Measurements from ENCODE around the gene ZBTB20.
"Not testable (repeated sequence)": the region's sequence is repeated elsewhere in the genome, so short reads cannot be mapped to it uniquely, and the experiment has no call there.

Gene ZBTB20

GRCh38 chr3:115147329-115148141 is 447 bp upstream of the ZBTB20 start:
- peak; percentile 100 for DNase-seq (ENCODE audit: low read depth, low spot score)

DNA sequence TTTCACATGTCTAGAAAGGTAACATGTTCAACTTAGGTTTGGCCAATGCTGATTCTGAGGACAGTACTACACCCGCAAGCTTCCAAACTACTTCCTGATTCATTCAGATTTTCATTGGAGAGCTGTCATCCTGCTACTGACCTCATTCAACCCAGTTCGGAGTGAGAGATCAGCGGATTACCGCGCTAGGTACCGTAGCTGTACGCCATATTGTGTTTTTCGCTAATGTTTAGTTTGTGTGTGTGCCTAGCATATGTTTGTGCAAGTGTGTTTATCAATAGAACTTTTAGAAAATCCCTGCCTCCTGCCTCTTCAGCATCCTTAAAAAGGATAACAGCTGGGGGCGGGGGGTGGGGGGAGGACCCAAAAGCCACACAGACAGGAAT is 1.1 kb downstream of the ZBTB20 start:
- DNase-seq (ENCODE audit: low read depth, low spot score), result peak; percentile 76

- peak; percentile 2 for DNase-seq (ENCODE audit: low read depth, low spot score)
Observed at GRCh38 chr3:115141033-115141757, 5.9 kb downstream of the ZBTB20 start.

- DNase-seq (ENCODE audit: low read depth, low spot score), result no peak
Observed at GRCh38 chr3:115139072-115139471, 8.0 kb downstream of the ZBTB20 start.

DNA sequence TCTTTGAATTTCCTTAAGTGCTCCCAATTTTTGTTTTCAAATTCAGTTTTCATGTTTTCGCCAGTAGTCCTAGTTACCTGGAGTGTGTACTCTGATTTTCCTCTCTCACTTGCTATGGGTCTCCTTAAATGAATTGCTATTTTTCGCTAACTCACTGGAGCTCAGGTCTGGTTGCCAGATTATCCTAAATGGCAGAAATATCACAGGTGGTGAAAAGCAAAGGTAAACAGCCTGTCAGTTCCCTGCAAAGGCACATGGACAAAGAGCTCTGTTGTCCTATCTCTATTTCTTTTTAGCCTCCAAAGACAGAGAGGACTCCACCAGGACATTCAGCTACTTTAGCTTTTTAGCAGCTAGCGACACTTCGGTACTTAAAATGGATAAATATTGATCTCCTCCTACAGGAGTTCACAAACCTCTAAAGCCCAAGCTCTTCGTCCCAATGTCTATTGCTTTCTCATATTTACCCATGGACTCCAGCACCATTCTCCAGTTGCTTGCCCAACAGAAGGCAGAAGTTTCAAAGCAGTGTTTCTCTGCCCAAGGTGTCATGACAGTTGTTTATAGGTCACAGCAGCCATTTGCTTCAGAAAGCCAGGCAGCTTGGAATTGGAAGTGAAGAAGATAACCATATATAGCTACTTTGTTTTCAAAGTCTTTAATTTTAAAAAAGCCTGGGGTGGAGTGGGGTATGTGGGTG is 12.3 kb downstream of the ZBTB20 start:
- no peak for DNase-seq (ENCODE audit: low read depth, low spot score)

GRCh38 chr3:115127208-115127607 is 19.9 kb downstream of the ZBTB20 start:
- DNase-seq (ENCODE audit: low read depth, low spot score), result no peak

GRCh38 chr3:115120597-115120996 is 26.5 kb downstream of the ZBTB20 start:
- DNase-seq (ENCODE audit: low read depth, low spot score), result no peak

- DNase-seq (ENCODE audit: low read depth, low spot score), result peak; percentile 16
Observed at GRCh38 chr3:115113367-115113766, 33.7 kb downstream of the ZBTB20 start.

DNA sequence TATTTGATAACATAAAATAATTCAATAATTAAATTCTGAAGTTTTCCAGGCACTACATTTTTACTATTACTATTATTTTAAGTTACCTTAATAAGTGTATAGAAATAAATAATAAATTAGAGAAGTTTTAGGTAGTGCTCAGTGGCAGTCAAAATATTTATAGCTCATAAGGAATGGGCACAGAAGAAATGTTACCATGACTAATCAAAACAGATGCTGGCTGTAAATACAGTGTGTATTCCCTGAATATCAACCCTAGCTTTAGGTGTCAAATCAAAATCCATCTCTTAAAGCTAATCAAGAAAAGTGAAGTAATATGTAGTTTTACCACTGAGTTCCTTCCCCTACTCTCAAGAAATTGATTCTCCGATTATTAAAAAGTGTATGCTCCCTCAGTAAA is 35.5 kb downstream of the ZBTB20 start:
- DNase-seq (ENCODE audit: low read depth, low spot score), result no peak

GRCh38 chr3:115110830-115111229 is 36.3 kb downstream of the ZBTB20 start:
- no peak for DNase-seq (ENCODE audit: low read depth, low spot score)

DNA sequence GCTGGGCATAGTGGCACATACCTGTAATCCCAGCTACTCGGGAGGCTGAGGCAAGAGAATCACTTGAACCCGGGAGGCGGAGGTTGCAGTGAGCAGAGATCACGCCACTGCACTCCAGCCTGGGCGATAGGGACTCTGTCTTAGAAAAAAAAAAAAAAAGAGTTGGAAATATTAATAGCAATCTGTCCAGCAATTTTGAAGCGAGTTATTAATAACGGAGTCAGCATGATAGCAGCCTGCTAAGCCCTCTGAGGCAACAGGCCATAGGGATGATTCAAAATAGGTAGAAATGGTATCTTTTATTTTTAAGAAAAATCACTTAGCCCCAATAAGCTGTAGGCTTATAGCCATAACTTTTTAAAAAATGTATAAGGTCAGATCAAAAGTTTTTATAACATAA is 37.0 kb downstream of the ZBTB20 start:
- not testable (repeated sequence) for DNase-seq (ENCODE audit: low read depth, low spot score)

DNA sequence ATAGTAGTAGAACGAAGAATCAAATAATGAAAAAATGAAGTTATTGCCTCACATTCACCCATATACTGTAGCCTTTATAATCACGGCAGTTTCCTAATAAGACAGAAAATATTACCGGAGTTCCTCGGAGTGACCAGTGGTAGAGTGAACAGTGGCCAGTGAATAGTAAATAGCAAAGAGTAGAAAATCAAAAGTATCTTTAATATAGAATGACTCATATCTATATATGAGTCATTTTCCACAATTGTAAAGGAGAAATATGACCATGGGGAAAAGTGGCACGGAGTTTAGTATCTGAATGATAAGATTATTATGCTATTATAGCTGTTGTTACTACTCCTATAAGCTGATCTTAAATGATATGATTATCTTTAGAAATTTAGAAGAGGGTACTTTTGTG is 38.5 kb downstream of the ZBTB20 start:
- DNase-seq (ENCODE audit: low read depth, low spot score), result no peak

- DNase-seq (ENCODE audit: low read depth, low spot score), result no peak
Observed at GRCh38 chr3:115102046-115102445, 45.0 kb downstream of the ZBTB20 start.

DNA sequence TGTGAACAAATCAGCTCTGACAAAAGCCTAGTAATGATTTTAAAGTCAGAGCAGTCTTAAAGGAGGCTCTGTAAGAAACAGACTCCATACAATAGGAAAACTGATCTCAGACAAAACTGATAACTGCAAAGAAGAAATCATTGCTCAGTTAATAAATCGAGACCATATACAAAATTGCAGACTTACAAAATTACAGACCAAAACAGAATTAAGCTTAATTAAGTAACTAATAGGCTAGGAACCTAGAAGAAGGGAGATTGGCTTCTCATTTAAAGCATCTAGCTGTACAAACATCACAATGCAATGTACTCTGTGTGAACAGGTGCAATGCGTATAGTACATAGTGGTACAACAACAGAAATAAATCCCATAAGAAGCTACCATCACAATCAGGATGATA is 46.3 kb downstream of the ZBTB20 start:
- DNase-seq (ENCODE audit: low read depth, low spot score), result no peak

DNA sequence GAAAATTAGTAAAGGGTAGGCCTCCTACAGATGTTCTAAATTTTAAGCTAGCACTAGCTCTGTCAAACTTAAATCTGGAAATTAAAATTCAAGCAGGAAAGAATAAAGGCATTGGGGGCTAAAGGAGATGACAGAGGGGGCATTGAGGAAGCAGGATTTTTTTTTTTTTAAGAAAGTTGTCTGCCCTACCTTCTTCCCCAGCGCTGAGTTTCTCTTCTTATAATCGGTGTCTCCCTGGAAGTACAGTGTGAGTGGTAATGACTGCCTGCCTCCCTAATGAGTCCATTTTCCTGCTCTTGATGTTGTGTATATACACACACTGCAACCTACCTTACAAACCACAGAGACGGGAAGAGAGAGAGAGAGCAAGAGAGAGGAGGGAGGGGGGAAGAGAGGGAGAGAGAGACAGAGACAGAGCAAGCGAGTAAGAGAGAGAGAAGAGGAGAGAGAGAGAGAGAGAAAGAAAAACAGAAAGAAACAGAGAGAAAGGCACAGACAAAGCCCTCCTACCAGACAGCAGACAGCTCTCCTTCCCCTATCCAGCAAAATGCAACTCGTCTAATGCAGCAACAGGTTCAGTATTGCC is 47.0 kb downstream of the ZBTB20 start:
- peak; percentile 70 for DNase-seq (ENCODE audit: low read depth, low spot score)

- peak; percentile 13 for DNase-seq (ENCODE audit: low read depth, low spot score)
Observed at GRCh38 chr3:115099134-115099985, 47.7 kb downstream of the ZBTB20 start.

- no peak for DNase-seq (ENCODE audit: low read depth, low spot score)
Observed at GRCh38 chr3:115098354-115099073, 48.6 kb downstream of the ZBTB20 start.

DNA sequence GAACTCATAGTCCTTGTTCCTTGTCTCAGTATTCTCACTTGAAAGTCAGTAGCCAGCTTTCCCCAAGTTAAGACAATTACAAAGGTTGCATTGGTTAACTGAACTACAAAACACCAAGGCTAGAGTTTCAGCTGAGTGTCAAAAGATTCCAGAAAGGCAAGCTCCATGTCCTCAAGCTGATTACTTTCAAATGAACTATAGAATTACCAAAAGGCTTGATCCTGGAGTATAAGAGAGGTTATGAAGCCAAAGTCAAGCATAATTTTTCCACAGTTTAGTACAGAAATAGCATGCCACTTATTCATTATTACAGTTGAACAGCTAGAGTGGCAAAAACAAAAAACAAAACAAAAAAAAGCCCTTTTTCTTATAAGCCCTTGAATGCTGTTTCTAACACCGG is 51.9 kb downstream of the ZBTB20 start:
- no peak for DNase-seq (ENCODE audit: low read depth, low spot score)

DNA sequence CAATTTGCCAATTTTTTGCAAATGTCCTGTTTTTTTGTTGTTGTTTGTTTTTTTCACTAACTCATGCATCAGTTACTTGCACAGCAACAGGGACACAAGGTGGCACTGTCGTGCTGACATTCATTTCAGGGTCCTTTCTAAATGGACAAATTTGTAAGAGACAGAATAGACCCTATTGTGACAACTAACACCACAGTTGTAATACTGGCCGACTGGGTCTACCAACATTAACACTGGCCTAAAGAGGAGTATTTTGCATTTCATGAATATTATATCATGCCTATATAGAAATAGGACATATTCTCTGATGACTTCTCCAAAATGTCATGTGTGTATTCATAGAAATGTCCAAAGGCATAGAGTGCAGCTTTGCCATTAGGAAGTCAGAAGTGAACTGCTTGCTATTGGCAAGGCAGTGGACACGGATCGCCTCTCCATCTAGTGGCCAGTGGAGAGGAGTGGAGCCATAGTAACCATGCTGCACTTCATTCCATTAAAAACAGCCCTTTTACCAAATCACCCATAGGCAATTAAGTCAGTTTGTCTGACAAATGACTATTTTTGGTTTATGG is 54.8 kb downstream of the ZBTB20 start:
- peak; percentile 81 for DNase-seq (ENCODE audit: low read depth, low spot score)

GRCh38 chr3:115090712-115091111 is 56.4 kb downstream of the ZBTB20 start:
- DNase-seq (ENCODE audit: low read depth, low spot score), result no peak
